HG03095 (cell line): ENCODE data around the gene SLC25A19.
"Not testable (repeated sequence)": the region's sequence is repeated elsewhere in the genome, so short reads cannot be mapped to it uniquely, and the experiment has no call there.

Source experiments
- ATAC-seq: cut with Tn5 transposase; IDR thresholded peaks from one replicate; pipeline ENCODE4 v1.9.1; 2021; ENCODE audit warnings: moderate library complexity; ENCODE audit not compliant: unreplicated experiment

Gene SLC25A19

GRCh38 chr17:75267411-75268232 lies 21.6 kb downstream of the SLC25A19 start:
- no peak for ATAC-seq

GRCh38 chr17:75267153-75267410 lies 22.2 kb downstream of the SLC25A19 start:
- no peak for ATAC-seq

GRCh38 chr17:75266316-75267152 lies 22.7 kb downstream of the SLC25A19 start:
- no peak for ATAC-seq

GRCh38 chr17:75265614-75266315 lies 23.5 kb downstream of the SLC25A19 start:
- no peak for ATAC-seq

- no peak for ATAC-seq
Observed at GRCh38 chr17:75263055-75263454, 26.2 kb downstream of the SLC25A19 start.

GRCh38 chr17:75262112-75262606 lies 27.1 kb downstream of the SLC25A19 start:
- ATAC-seq, result no peak

GRCh38 chr17:75261336-75262111 lies 27.7 kb downstream of the SLC25A19 start, which contains the start of the genes GGA3 and MRPS7:
TSS of gene GGA3 (minus strand) at chr17:75261606. CDS start at chr17:75261587, 19 bp downstream.
TSS of gene MRPS7 (plus strand) at chr17:75261879. CDS start at chr17:75261901, 22 bp downstream.
- ATAC-seq, result peak; percentile 85

GRCh38 chr17:75260641-75261335 lies 28.4 kb downstream of the SLC25A19 start:
- ATAC-seq, result peak; percentile 18

GRCh38 chr17:75257228-75257627 lies 32.0 kb downstream of the SLC25A19 start:
- not testable (repeated sequence) for ATAC-seq

- ATAC-seq, result not testable (repeated sequence)
Observed at GRCh38 chr17:75255954-75256698, 33.1 kb downstream of the SLC25A19 start.

- ATAC-seq, result no peak
Observed at GRCh38 chr17:75252039-75252816, 37.0 kb downstream of the SLC25A19 start.

- peak; percentile 90 for ATAC-seq
Observed at GRCh38 chr17:75250009-75250471, 39.2 kb downstream of the SLC25A19 start.

- no peak for ATAC-seq
Observed at GRCh38 chr17:75249564-75249963, 39.7 kb downstream of the SLC25A19 start.

GRCh38 chr17:75246404-75246803 lies 42.8 kb downstream of the SLC25A19 start:
- ATAC-seq, result no peak

- ATAC-seq, result no peak
Observed at GRCh38 chr17:75245011-75245410, 44.2 kb downstream of the SLC25A19 start.

GRCh38 chr17:75244133-75244866 lies 44.9 kb downstream of the SLC25A19 start:
- ATAC-seq, result no peak

GRCh38 chr17:75242461-75243042 lies 46.7 kb downstream of the SLC25A19 start:
- no peak for ATAC-seq
